ENCODE data around the gene ARSA. TPM values are rescaled to one million over a fixed set of nuclear protein-coding genes. Genes with fewer than 3 reads are reported as not detected.

Gene ARSA
- total RNA-seq, 1 donor from 2014 or later, result 25.0 TPM

DNA sequence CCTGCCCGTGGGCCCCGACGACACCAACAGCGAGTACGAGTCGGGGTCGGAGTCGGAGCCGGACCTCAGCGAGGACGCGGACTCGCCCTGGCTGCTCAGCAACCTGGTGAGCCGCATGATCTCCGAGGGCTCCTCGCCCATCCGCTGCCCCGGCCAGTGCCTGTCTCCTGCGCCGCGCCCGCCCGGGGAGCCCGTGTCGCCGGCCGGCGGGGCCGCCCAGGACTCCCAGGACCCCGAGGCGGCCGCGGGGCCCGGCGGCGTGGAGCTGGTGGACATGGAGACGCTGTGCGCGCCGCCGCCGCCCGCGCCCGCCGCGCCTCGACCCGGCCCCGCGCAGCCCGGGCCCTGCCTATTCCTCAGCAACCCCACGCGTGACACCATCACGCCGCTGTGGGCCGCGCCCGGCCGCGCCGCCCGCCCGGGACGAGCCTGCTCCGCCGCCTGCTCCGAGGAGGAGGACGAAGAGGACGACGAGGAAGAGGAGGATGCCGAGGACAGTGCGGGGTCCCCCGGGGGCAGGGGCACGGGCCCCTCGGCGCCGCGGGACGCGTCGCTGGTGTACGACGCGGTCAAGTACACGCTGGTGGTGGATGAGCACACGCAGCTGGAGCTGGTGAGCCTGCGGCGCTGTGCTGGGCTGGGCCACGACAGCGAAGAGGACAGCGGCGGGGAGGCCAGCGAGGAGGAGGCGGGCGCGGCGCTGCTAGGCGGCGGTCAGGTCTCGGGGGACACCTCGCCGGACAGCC lies 23.5 kb downstream of the ARSA start:
- H3K27ac Mint-ChIP-seq, result no peak overlapping the region
- peaks cover 2% of the 10 kb centered on the region for H3K4me1 Mint-ChIP-seq (ENCODE audit: low read depth)
- H3K9me3 Mint-ChIP-seq, result no peaks in the 10 kb centered on the region
- intact Hi-C loops (cut with micrococcal nuclease), result no loop called here
- no peak overlapping the region for H3K4me3 Mint-ChIP-seq (ENCODE audit: low read depth)
- H3K27me3 Mint-ChIP-seq (ENCODE audit: low read depth), result peaks cover 40% of the 10 kb centered on the region
- no peaks in the 10 kb centered on the region for H3K36me3 Mint-ChIP-seq (ENCODE audit: low read depth)
- DNase-seq (ENCODE audit: low spot score), result no peak

DNA sequence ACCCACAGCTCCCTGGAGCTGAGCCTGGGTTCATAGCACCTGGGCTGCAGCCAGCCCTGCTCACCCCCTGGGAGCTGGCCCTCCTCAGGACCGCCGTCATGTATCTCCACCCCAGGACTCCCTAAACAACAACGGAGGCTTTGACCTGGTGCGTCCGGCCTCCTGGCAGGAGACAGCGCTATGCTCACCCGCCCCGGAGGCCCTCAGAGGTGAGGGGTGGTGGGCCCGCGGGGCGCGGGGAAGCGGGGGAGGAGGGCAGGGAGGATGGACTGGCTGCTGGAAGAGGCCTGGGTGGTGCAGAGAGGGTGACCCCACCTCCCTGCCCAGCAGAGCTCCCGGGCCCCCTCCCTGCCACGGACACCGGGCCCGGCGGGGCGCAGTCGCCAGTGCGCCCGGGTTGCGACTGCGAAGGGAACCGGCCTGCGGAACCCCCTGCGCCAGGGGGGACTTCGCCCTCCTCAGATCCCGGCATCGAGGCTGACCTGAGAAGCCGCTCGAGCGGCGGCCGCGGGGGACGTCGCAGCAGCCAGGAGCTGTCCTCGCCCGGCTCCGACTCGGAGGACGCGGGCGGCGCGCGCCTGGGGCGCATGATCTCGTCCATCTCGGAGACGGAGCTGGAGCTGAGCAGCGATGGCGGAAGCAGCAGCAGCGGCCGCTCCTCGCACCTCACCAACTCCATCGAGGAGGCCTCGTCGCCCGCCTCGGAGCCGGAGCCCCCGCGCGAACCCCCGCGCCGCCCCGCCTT lies 24.3 kb downstream of the ARSA start:
- Mint-ChIP-seq H3K27me3 (ENCODE audit: low read depth) (peaks cover 40% of the 10 kb centered on the region), H3K9me3 (no peaks in the 10 kb centered on the region), H3K4me3 (ENCODE audit: low read depth) (no peak overlapping the region), H3K4me1 (ENCODE audit: low read depth) (peaks cover 2% of the 10 kb centered on the region), H3K27ac (no peak overlapping the region), H3K36me3 (ENCODE audit: low read depth) (no peaks in the 10 kb centered on the region)
- intact Hi-C loops (cut with micrococcal nuclease), result no loop called here
- no peak for DNase-seq (ENCODE audit: low spot score)

DNA sequence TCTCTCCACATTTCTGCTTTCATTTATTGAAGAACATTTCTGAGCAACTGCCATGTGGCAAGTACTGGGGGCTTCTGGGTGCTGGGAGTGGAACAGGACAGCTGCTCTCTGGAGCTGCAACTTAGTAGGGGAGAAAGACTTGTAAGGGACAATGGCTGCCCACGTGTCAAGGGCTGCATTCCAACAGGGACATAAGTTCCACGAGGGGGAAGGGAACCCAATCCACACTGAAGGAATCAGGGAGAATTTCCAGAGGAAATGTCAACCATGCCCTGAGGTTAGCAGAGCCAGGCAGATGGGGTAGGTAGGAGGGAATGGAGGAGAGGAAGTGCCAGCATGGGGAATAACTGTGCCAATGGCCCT lies 25.6 kb downstream of the ARSA start:
- no peak for DNase-seq (ENCODE audit: low spot score)
- H3K27me3 Mint-ChIP-seq (ENCODE audit: low read depth), result peaks cover 46% of the 10 kb centered on the region
- intact Hi-C loops (cut with micrococcal nuclease), result no loop called here
- no peaks in the 10 kb centered on the region for H3K9me3 Mint-ChIP-seq
- peaks cover 2% of the 10 kb centered on the region for H3K4me1 Mint-ChIP-seq (ENCODE audit: low read depth)
- H3K36me3 Mint-ChIP-seq (ENCODE audit: low read depth), result no peaks in the 10 kb centered on the region
- H3K27ac Mint-ChIP-seq, result no peak overlapping the region
- H3K4me3 Mint-ChIP-seq (ENCODE audit: low read depth), result peak overlapping the region; percentile 30

DNA sequence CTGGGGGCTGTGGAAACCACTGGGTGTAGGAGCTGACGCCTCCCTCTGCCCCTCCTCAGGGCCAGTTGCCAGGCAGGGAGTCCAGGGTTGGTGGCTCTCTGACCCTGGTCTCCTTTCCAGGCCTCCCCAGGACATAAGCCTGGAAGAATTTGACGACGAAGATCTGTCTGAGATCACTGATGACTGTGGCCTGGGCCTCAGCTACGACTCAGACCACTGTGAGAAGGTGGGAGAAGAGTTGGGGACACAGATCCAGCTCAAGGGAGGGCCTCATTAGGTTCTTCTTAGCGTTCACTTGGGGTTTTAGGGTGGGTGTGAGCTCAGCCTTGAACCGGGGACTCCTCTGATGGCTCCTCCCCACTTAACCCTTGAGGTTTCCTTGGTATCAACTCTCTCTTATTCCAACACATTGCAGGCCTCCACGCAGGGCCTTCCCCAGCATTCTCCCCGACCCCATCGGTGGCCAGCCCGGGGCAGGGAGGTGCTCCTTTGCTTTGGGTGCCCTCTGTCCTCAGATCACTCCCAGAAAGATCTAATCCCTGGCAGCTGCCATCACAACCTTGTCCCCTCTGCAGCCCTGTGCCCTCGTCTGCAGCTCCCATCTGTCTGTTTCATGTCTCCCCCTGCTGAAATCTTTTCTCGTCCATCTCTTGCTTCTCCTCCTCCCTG lies 26.1 kb downstream of the ARSA start:
- DNase-seq (ENCODE audit: low spot score), result no peak
- Mint-ChIP-seq H3K9me3 (no peaks in the 10 kb centered on the region), H3K27ac (no peak overlapping the region), H3K4me1 (ENCODE audit: low read depth) (peaks cover 2% of the 10 kb centered on the region), H3K36me3 (ENCODE audit: low read depth) (no peaks in the 10 kb centered on the region), H3K4me3 (ENCODE audit: low read depth) (peak overlapping the region; percentile 30), H3K27me3 (ENCODE audit: low read depth) (peaks cover 44% of the 10 kb centered on the region)
- intact Hi-C loops (cut with micrococcal nuclease), result no loop called here

DNA sequence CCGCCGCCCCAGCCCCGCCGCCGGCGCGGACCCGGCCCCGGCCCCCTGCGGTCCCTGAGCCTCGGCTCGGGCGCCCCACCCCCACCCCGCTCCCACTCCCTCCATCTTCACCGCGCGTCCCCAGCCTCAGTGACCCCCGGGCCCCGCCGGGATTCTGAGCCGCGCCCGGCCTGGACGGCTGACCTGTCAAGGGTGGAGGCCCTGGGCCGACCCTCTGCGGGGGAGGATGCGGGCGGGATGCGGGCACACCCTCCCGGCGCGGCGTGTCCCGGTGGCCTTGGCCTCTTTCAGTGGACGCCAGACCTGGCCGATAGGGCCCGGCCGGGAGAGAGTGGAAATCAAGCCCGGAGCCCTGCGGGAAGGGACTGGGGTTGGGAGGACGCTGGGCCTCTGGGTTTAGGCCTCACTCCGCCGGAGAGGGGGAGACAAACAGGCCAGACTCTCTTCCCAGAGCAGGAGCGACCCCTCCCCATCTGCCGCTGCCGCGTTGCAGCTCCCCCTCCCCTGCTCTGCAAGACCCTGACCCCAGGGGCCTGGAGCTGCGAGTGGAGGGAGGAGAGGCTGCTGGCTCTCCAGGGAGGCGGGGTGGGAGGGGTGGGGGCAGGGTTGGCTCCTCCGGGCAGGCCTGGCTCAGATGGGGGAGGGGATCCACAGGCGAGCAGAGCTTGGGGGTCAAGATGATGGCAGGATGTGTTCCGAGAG lies 26.8 kb downstream of the ARSA start:
- intact Hi-C loops (cut with micrococcal nuclease), result no loop called here
- peaks cover 42% of the 10 kb centered on the region for H3K27me3 Mint-ChIP-seq (ENCODE audit: low read depth)
- no peaks in the 10 kb centered on the region for H3K9me3 Mint-ChIP-seq
- no peak for DNase-seq (ENCODE audit: low spot score)
- peaks cover 2% of the 10 kb centered on the region for H3K4me1 Mint-ChIP-seq (ENCODE audit: low read depth)
- H3K4me3 Mint-ChIP-seq (ENCODE audit: low read depth), result no peak overlapping the region
- no peaks in the 10 kb centered on the region for H3K36me3 Mint-ChIP-seq (ENCODE audit: low read depth)
- H3K27ac Mint-ChIP-seq, result no peak overlapping the region

DNA sequence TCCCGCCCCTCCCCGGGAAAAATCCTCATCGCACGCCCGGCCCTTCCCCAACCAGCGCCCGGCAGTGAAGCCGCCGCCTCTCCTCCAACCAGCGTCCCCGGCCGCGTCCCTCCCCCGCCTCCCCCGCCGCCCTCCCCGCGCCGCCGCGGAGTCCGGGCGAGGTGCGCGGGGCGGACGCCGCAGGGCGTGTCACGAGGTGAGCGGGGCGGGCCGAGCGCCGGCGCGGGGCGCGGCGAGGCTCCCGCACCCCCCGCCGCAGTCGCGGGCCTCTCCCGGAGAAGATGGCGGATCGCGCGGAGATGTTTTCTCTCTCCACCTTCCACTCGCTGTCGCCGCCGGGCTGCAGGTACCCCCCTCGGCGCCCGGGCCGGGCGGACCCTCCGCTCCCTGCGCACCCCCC lies 27.4 kb downstream of the ARSA start, which contains the start of gene MAPK8IP2:
MAPK8IP2 (plus strand) TSS at position 256 of the 400 bp plus-strand sequence; CDS start at position 282, 26 bp downstream.
- Mint-ChIP-seq H3K27ac (no peak within 1 kb of the TSS), H3K9me3 (no peaks in the 10 kb centered on the region), H3K4me3 (ENCODE audit: low read depth) (peak within 1 kb of the TSS; percentile 30), H3K27me3 (ENCODE audit: low read depth) (peaks cover 38% of the 10 kb centered on the region), H3K36me3 (ENCODE audit: low read depth) (no peaks in the 10 kb centered on the region), H3K4me1 (ENCODE audit: low read depth) (peaks cover 2% of the 10 kb centered on the region)
- DNase-seq (ENCODE audit: low spot score), result no peak
- intact Hi-C loops (cut with micrococcal nuclease), result no loop called here

DNA sequence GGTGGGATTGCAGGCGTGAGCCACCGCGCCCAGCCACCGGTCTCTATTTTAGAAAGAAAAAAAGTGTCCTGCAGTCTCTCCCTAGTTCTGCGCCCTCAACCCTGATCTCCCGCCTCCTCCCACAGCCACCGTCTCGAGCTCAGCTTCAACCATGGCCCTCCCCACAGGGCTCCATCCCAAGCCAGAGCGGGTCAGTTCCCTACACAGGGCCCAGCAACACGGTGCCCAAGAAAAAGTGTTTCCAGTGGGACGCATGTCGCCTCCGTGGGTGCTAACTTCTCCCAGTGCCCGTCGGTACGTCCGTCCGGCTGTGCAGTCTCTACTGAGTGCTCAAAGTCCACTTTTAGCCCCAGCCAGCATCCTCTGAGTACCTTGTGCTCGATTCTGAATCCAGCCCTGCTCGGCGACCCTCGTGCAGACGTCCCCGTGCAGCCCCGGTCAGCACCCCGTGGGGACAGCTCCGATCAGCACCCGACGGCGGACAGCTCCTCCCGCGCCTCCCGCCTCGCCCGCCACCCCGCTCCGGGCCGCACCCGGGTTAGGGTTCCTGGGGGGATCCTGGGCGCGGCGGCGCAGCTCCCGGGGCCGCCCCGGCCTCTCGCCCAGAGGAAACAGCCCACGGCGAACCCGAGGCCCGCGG lies 28.0 kb downstream of the ARSA start:
- peaks cover 36% of the 10 kb centered on the region for H3K27me3 Mint-ChIP-seq (ENCODE audit: low read depth)
- DNase-seq (ENCODE audit: low spot score), result peak; percentile 63
- H3K4me3 Mint-ChIP-seq (ENCODE audit: low read depth), result peak overlapping the region; percentile 8
- no peaks in the 10 kb centered on the region for H3K36me3 Mint-ChIP-seq (ENCODE audit: low read depth)
- no peaks in the 10 kb centered on the region for H3K9me3 Mint-ChIP-seq
- intact Hi-C loops (cut with micrococcal nuclease), result no loop called here
- H3K27ac Mint-ChIP-seq, result no peak overlapping the region
- H3K4me1 Mint-ChIP-seq (ENCODE audit: low read depth), result peaks cover 2% of the 10 kb centered on the region

DNA sequence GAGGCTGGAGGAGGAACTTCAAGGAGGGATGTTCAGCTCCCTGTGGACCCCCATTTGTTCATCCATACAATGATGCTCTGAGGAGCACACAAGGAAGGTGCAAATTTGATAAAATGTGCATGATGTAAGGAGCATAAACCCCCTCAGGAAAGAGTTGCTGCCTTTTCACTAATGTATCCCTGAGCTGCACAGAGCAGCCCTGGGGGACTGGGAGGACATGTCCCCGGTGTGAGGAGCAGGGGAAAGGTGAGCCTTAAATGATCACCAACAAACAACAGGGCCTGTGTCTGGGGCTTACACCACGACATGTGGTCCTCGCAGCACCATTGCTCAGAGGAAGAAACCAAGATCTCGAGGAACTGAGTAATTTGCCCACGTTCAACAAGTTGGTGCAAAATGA lies 30.9 kb downstream of the ARSA start:
- DNase-seq (ENCODE audit: low spot score), result no peak
- H3K4me1 Mint-ChIP-seq (ENCODE audit: low read depth), result peaks cover 2% of the 10 kb centered on the region
- H3K27ac Mint-ChIP-seq, result no peak overlapping the region
- H3K9me3 Mint-ChIP-seq, result no peaks in the 10 kb centered on the region
- no peaks in the 10 kb centered on the region for H3K36me3 Mint-ChIP-seq (ENCODE audit: low read depth)
- no peak overlapping the region for H3K4me3 Mint-ChIP-seq (ENCODE audit: low read depth)
- intact Hi-C loops (cut with micrococcal nuclease), result no loop called here
- H3K27me3 Mint-ChIP-seq (ENCODE audit: low read depth), result peaks cover 23% of the 10 kb centered on the region

DNA sequence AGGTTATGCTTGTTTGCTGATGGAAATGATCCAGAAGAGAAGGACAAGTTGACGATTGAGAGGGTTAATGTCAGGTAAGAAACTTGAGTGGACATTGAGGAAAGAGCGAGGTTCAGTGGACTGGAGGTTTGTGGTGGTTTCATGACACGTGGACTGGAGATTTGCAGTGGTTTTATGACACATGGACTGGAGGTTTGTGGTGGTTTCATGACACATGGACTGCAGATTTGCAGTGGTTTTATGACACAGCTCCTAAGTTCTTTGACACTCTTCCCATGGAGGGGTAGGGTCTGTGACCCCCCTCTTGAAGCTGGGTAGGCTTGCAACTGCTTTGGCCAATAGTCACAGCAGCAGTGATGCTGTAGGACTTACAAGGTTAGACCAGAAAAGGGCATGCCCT lies 32.8 kb downstream of the ARSA start:
- H3K27ac Mint-ChIP-seq, result no peak overlapping the region
- H3K27me3 Mint-ChIP-seq (ENCODE audit: low read depth), result peaks cover 25% of the 10 kb centered on the region
- H3K4me3 Mint-ChIP-seq (ENCODE audit: low read depth), result no peak overlapping the region
- peaks cover 2% of the 10 kb centered on the region for H3K4me1 Mint-ChIP-seq (ENCODE audit: low read depth)
- H3K36me3 Mint-ChIP-seq (ENCODE audit: low read depth), result no peaks in the 10 kb centered on the region
- DNase-seq (ENCODE audit: low spot score), result no peak
- intact Hi-C loops (cut with micrococcal nuclease), result no loop called here
- H3K9me3 Mint-ChIP-seq, result no peaks in the 10 kb centered on the region

DNA sequence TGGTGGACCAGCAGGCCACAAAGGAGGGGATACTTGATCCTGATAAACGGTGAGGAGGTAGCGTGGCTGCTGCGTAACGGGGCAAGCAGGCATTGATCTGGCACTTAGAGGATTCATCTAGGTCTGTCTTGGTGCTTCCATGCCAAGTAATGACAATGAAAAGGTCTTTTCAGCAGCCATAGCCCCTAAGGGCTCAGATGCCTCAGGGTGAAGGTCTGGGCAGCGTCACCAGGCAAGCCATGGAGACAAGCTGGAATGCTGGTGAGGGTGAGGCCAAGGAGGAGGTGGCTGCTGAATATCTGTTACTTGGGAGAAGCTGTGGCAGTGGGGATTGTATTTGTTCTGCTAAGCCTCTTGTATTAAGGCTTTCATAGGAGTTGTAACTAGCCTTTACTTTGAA lies 40.5 kb downstream of the ARSA start:
- Mint-ChIP-seq H3K27ac (no peak overlapping the region), H3K27me3 (ENCODE audit: low read depth) (peaks cover 13% of the 10 kb centered on the region), H3K4me1 (ENCODE audit: low read depth) (peaks cover 6% of the 10 kb centered on the region), H3K4me3 (ENCODE audit: low read depth) (no peak overlapping the region), H3K9me3 (no peaks in the 10 kb centered on the region), H3K36me3 (ENCODE audit: low read depth) (no peaks in the 10 kb centered on the region)
- intact Hi-C loops (cut with micrococcal nuclease), result no loop called here
- no peak for DNase-seq (ENCODE audit: low spot score)

DNA sequence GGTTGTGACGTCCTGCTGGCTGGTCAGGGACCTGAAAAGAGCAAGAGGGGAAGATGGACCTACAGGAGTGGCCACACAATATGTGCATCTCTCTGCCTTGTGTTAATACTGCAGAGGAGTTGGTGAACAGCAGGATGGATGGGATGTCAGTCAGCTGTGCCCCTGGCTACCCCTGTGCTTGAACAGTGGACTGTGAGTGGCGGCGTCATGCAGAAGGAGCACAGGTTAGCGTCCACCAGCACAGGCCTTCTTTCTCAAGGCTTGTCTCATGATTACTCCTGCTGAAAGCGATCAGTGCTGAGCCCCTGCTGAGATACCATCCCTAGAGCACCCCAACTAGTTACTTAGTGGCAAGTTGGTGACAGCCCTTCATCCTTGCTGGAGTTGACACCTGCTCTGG lies 41.5 kb downstream of the ARSA start:
- peaks cover 13% of the 10 kb centered on the region for H3K27me3 Mint-ChIP-seq (ENCODE audit: low read depth)
- DNase-seq (ENCODE audit: low spot score), result no peak
- H3K4me1 Mint-ChIP-seq (ENCODE audit: low read depth), result peaks cover 6% of the 10 kb centered on the region
- peaks cover under 1% of the 10 kb centered on the region for H3K36me3 Mint-ChIP-seq (ENCODE audit: low read depth)
- H3K4me3 Mint-ChIP-seq (ENCODE audit: low read depth), result no peak overlapping the region
- H3K27ac Mint-ChIP-seq, result no peak overlapping the region
- intact Hi-C loops (cut with micrococcal nuclease), result no loop called here
- no peaks in the 10 kb centered on the region for H3K9me3 Mint-ChIP-seq

DNA sequence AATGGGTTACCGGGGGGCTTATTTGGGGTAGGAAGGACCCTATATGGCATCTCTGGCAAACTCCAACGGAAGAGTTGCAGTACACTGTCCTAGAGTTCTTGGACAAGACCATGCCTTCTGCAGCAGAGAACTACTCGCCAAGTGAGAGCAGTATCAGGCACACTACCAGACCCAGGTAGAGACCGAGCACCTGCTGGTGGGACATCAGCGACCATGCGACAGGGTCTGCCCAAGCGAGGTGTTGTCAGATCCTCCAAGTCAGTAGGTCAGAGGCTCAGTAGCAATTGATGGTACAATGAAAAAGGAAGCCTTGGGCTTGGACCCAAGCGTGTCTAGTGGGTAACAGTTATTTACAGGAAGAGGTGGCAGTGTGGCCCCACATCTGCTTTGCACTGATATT lies 42.2 kb downstream of the ARSA start:
- H3K36me3 Mint-ChIP-seq (ENCODE audit: low read depth), result peaks cover 5% of the 10 kb centered on the region
- intact Hi-C loops (cut with micrococcal nuclease), result no loop called here
- H3K4me3 Mint-ChIP-seq (ENCODE audit: low read depth), result no peak overlapping the region
- H3K4me1 Mint-ChIP-seq (ENCODE audit: low read depth), result peaks cover 8% of the 10 kb centered on the region
- no peak overlapping the region for H3K27ac Mint-ChIP-seq
- H3K27me3 Mint-ChIP-seq (ENCODE audit: low read depth), result peaks cover 7% of the 10 kb centered on the region
- DNase-seq (ENCODE audit: low spot score), result no peak
- H3K9me3 Mint-ChIP-seq, result no peaks in the 10 kb centered on the region

Measured in activated T-helper 2 cell treated with anti-CD3 and anti-CD28 coated beads, Interferon-gamma antibody, Interleukin-2, Interleukin-4, amounts not matched to agents 10 μg/mL and 5 μg/mL and 100 μg/mL, durations not matched to agents 14 hours and 24 hours and 36 hours (primary cell).